Neural cell (in vitro differentiated cells): ENCODE results near the gene FRK. TPM values are rescaled to one million over a fixed set of nuclear protein-coding genes. Genes with fewer than 3 reads are reported as not detected.

Experiments
- H2AFZ ChIP-seq: fragments of 200-600, 300-800 bp; sonication (generic), shearing (Covaris generic); 2 replicates; pipeline ENCODE4 v1.6.0; 2014; ENCODE audit warnings: low read depth, mild to moderate bottlenecking, antibody characterized with exemption, low read length, moderate library complexity
- H3F3A ChIP-seq: fragments of 200-600 bp; shearing (Covaris generic); 2 replicates; pipeline ENCODE4 v1.6.1; 2016; ENCODE audit warnings: mild to moderate bottlenecking, moderate library complexity, mixed read lengths, antibody characterized with exemption, low read length; ENCODE audit not compliant: insufficient read depth, poor library complexity, severe bottlenecking
- H3K27ac ChIP-seq: fragments of 200-600, 300-800 bp; sonication (generic), shearing (Covaris generic); 2 replicates; pipeline ENCODE4 v1.5.1; 2014; ENCODE audit warnings: mild to moderate bottlenecking, low read length, moderate library complexity
- H3K27me3 ChIP-seq: fragments of 300-800, 200-600 bp; sonication (generic), shearing (Covaris generic); 2 replicates; pipeline ENCODE4 v1.6.0; 2014; ENCODE audit warnings: mild to moderate bottlenecking, low read depth, low read length, moderate library complexity; ENCODE audit not compliant: insufficient read depth
- H3K36me3 ChIP-seq: fragments of 300-800, 200-600 bp; sonication (generic), shearing (Covaris generic); 2 replicates; pipeline ENCODE4 v1.5.1; 2014; ENCODE audit warnings: mild to moderate bottlenecking, antibody characterized with exemption, low read length, moderate library complexity; ENCODE audit not compliant: insufficient read depth
- H3K4me2 ChIP-seq: fragments of 300-800, 200-600 bp; sonication (generic), shearing (Covaris generic); 2 replicates; pipeline ENCODE4 v1.6.0; 2014; ENCODE audit warnings: mild to moderate bottlenecking, low read length
- H3K4me3 ChIP-seq: fragments of 300-800, 200-600 bp; sonication (generic), shearing (Covaris generic); 2 replicates; pipeline ENCODE4 v1.5.1; 2014; ENCODE audit warnings: mild to moderate bottlenecking, low read length, moderate library complexity
- H3K79me2 ChIP-seq: fragments of 200-600 bp; shearing (Covaris generic); replicated peaks from 2 replicates; pipeline ENCODE4 v1.6.0; 2014; ENCODE audit warnings: mild to moderate bottlenecking, low read length, moderate library complexity; ENCODE audit not compliant: insufficient read depth
- H3K9ac ChIP-seq: fragments of 300-800, 200-600 bp; sonication (generic), shearing (Covaris generic); 2 replicates; pipeline ENCODE4 v1.6.1; 2016; ENCODE audit warnings: mild to moderate bottlenecking, low read length, mixed read lengths
- H3K9me2 ChIP-seq: fragments of 200-600 bp; shearing (Covaris generic); 2 replicates; pipeline ENCODE4 v1.6.1; 2016; ENCODE audit warnings: mild to moderate bottlenecking, low read length, mixed read lengths; ENCODE audit not compliant: insufficient read depth
- H3K9me3 ChIP-seq: fragments of 200-600, 300-800 bp; sonication (generic), shearing (Covaris generic); 2 replicates; pipeline ENCODE4 v1.6.1; 2016; ENCODE audit warnings: mild to moderate bottlenecking, mixed run types, low read length, moderate library complexity, mixed read lengths
- H4K20me1 ChIP-seq: fragments of 200-600 bp; shearing (Covaris generic); 2 replicates; pipeline ENCODE4 v1.6.1; 2016; ENCODE audit warnings: mild to moderate bottlenecking, mixed run types; ENCODE audit not compliant: insufficient read depth
- CTCF ChIP-seq: fragments of 450-650 bp; IDR thresholded peaks from 2 replicates; pipeline ENCODE4 v1.5.1; 2014; ENCODE audit warnings: antibody characterized with exemption, mild to moderate bottlenecking, moderate library complexity; ENCODE audit not compliant: poor library complexity, severe bottlenecking
- EP300 ChIP-seq: fragments of 450-650 bp; conservative IDR thresholded peaks from 2 replicates; pipeline ENCODE4 v1.6.1; 2014; ENCODE audit warnings: antibody characterized with exemption, mild to moderate bottlenecking, moderate library complexity; ENCODE audit not compliant: poor library complexity, severe bottlenecking
- EZH2 ChIP-seq: fragments of 200-600, 300-800 bp; shearing (Covaris generic), sonication (generic); IDR thresholded peaks from 2 replicates; pipeline ENCODE4 v1.6.1; 2014; ENCODE audit warnings: antibody characterized with exemption, low read length, borderline replicate concordance, mild to moderate bottlenecking; ENCODE audit not compliant: insufficient read depth, poor library complexity, severe bottlenecking
- MXI1 ChIP-seq: fragments of 450-650 bp; conservative IDR thresholded peaks from 2 replicates; pipeline ENCODE4 v1.6.1; 2014; ENCODE audit warnings: antibody characterized with exemption, mild to moderate bottlenecking; ENCODE audit not compliant: poor library complexity, severe bottlenecking
- POLR2AphosphoS5 ChIP-seq: IDR thresholded peaks from 2 replicates; pipeline ENCODE4 v1.6.1; 2012
- RAD21 ChIP-seq: fragments of 450-650 bp; conservative IDR thresholded peaks from 2 replicates; pipeline ENCODE4 v1.6.1; 2014; ENCODE audit warnings: antibody characterized with exemption, mild to moderate bottlenecking, moderate library complexity
- REST ChIP-seq: IDR thresholded peaks from 2 replicates; pipeline ENCODE4 v1.6.1; 2012; ENCODE audit warnings: borderline replicate concordance
- SMC3 ChIP-seq: fragments of 450-650 bp; conservative IDR thresholded peaks from 2 replicates; pipeline ENCODE4 v1.6.1; 2014; ENCODE audit warnings: antibody characterized with exemption, mild to moderate bottlenecking, moderate library complexity; ENCODE audit not compliant: poor library complexity
- TAF1 ChIP-seq: IDR thresholded peaks from 2 replicates; pipeline ENCODE4 v1.6.1; 2012; ENCODE audit warnings: low read depth
- polyA plus RNA-seq: library from polyadenylated mRNA; depleted of rRNA; stranded (reverse); fragments of >200 nt; gene quantifications from 2 replicates; pipeline ENCODE4 v1.2.3, GENCODE V29; 2014

Gene FRK
- polyA plus RNA-seq, 1 donor from 2014 or later = not detected

GRCh38 chr6:116008470-116009243, 52.0 kb downstream of the FRK start:
- Histone ChIP-seq H3K9me2 (no peaks in the 10 kb centered on the region), H3K4me2 (no peak overlapping the region), H3K36me3 (no peaks in the 10 kb centered on the region), H3K4me3 (no peak overlapping the region), H3K79me2 (no peaks in the 10 kb centered on the region), H3K9me3 (no peaks in the 10 kb centered on the region), H3F3A (no peaks in the 10 kb centered on the region), H3K9ac (no peak overlapping the region), H2AFZ (no peak overlapping the region), H3K27me3 (no peaks in the 10 kb centered on the region), H3K27ac (no peak overlapping the region), H4K20me1 (no peaks in the 10 kb centered on the region)
- TF ChIP-seq EZH2 = no peak
- no peak for TF ChIP-seq EP300
- TF ChIP-seq POLR2AphosphoS5 = no peak
- TF ChIP-seq MXI1 = no peak
- no peak for TF ChIP-seq TAF1
- TF ChIP-seq CTCF = no peak
- TF ChIP-seq SMC3 = no peak
- no peak for TF ChIP-seq RAD21
- TF ChIP-seq REST = no peak

- Histone ChIP-seq H3K36me3 (no peaks in the 10 kb centered on the region), H3K27me3 (no peaks in the 10 kb centered on the region), H3K9me2 (no peaks in the 10 kb centered on the region), H2AFZ (no peak overlapping the region), H3F3A (no peaks in the 10 kb centered on the region), H3K4me3 (no peak overlapping the region), H3K79me2 (no peaks in the 10 kb centered on the region), H3K9me3 (no peaks in the 10 kb centered on the region), H3K4me2 (no peak overlapping the region), H4K20me1 (no peaks in the 10 kb centered on the region), H3K9ac (no peak overlapping the region), H3K27ac (no peak overlapping the region)
- no peak for TF ChIP-seq CTCF
- TF ChIP-seq EZH2 = no peak
- no peak for TF ChIP-seq REST
- no peak for TF ChIP-seq SMC3
- no peak for TF ChIP-seq EP300
- TF ChIP-seq TAF1 = no peak
- no peak for TF ChIP-seq RAD21
- no peak for TF ChIP-seq MXI1
- no peak for TF ChIP-seq POLR2AphosphoS5
These were observed 55.6 kb downstream of the FRK start for GRCh38 chr6:116004841-116005815.
